Measurements from ENCODE around the gene DARS1.

DNA sequence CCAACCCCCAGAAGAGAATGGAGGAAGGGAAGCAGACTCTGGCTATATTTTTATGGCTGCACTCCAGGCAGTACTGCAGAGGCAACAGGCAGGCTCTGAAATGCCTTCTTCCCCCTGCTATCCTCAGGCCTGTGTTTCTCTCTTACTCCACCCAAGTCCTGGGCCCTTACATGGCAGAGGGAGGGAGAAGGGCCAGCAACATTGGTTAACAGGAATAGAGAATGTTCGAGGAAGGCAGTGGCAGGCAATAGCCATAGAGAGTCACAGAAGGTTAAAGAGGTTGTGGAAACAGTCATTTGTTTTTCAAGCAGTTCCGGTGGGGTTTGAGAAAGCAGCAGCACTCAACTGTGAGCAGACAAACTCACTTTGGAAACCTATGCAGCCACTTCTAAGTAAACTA is 15.1 kb upstream of the DARS1 start:
- TF ChIP-seq CTCF (IDR thresholded peaks at IDR 0.05; ENCODE audit: low read length), result no peak
- no peak for TF ChIP-seq EZH2 (IDR thresholded peaks at IDR 0.05; ENCODE audit: borderline replicate concordance, low read length)
